HG02571 (cell line): ENCODE data around the gene SDC4.

Experiments
- ATAC-seq: cut with Tn5 transposase; IDR thresholded peaks from one replicate; pipeline ENCODE4 v1.9.1; 2021; ENCODE audit warnings: mild to moderate bottlenecking, moderate library complexity; ENCODE audit not compliant: unreplicated experiment

SDC4 gene

GRCh38 chr20:45344168-45344860 is 3.9 kb downstream of the SDC4 start:
- ATAC-seq, result no peak

- ATAC-seq, result no peak
Measured at GRCh38 chr20:45343532-45344167, 4.6 kb downstream of the SDC4 start.

GRCh38 chr20:45342855-45343531 is 5.2 kb downstream of the SDC4 start:
- no peak for ATAC-seq

- ATAC-seq, result no peak
Measured at GRCh38 chr20:45341939-45342854, 6.0 kb downstream of the SDC4 start.

- no peak for ATAC-seq
Measured at GRCh38 chr20:45341579-45341938, 6.7 kb downstream of the SDC4 start.

GRCh38 chr20:45340951-45341350 is 7.3 kb downstream of the SDC4 start:
- ATAC-seq, result no peak

- ATAC-seq, result no peak
Measured at GRCh38 chr20:45340236-45340847, 7.9 kb downstream of the SDC4 start.

- ATAC-seq, result no peak
Measured at GRCh38 chr20:45339799-45340198, 8.4 kb downstream of the SDC4 start.

- no peak for ATAC-seq
Measured at GRCh38 chr20:45339084-45339483, 9.1 kb downstream of the SDC4 start.

GRCh38 chr20:45338121-45339030 is 9.8 kb downstream of the SDC4 start:
- ATAC-seq, result no peak

- no peak for ATAC-seq
Measured at GRCh38 chr20:45337367-45338120, 10.7 kb downstream of the SDC4 start.

GRCh38 chr20:45336530-45337366 is 11.5 kb downstream of the SDC4 start:
- ATAC-seq, result no peak

GRCh38 chr20:45330476-45330875 is 17.7 kb downstream of the SDC4 start:
- no peak for ATAC-seq

- ATAC-seq, result no peak
Measured at GRCh38 chr20:45329497-45330319, 18.5 kb downstream of the SDC4 start.

- no peak for ATAC-seq
Measured at GRCh38 chr20:45328451-45328850, 19.8 kb downstream of the SDC4 start.

GRCh38 chr20:45325371-45325770 is 22.9 kb downstream of the SDC4 start:
- no peak for ATAC-seq

GRCh38 chr20:45323731-45324130 is 24.5 kb downstream of the SDC4 start:
- no peak for ATAC-seq
